ENCODE data around the gene IL4R. TPM values are rescaled to one million over a fixed set of nuclear protein-coding genes. Genes with fewer than 3 reads are reported as not detected.

Gene IL4R
- total RNA-seq, 1 donor from 2014 or later, result 14.0 TPM

- DNase-seq, result no peak
These were observed 48.2 kb downstream of the IL4R start for GRCh38 chr16:27361987-27362386.

- no peak for DNase-seq
These were observed 48.9 kb downstream of the IL4R start for GRCh38 chr16:27362570-27363245.

- DNase-seq, result no peak
These were observed 49.5 kb downstream of the IL4R start for GRCh38 chr16:27363246-27363632.

- DNase-seq, result no peak
These were observed 50.0 kb downstream of the IL4R start for GRCh38 chr16:27363797-27364196.

GRCh38 chr16:27364493-27365141 is 50.8 kb downstream of the IL4R start:
- no peak for DNase-seq

- DNase-seq, result no peak
These were observed 51.6 kb downstream of the IL4R start for GRCh38 chr16:27365142-27366089.

GRCh38 chr16:27366687-27367460 is 53.1 kb downstream of the IL4R start:
- DNase-seq, result no peak

GRCh38 chr16:27367461-27368357 is 53.9 kb downstream of the IL4R start:
- peak; percentile 43 for DNase-seq

- DNase-seq, result no peak
These were observed 54.6 kb downstream of the IL4R start for GRCh38 chr16:27368358-27368722.

GRCh38 chr16:27369806-27370205 is 56.0 kb downstream of the IL4R start:
- DNase-seq, result no peak

- no peak for DNase-seq
These were observed 56.5 kb downstream of the IL4R start for GRCh38 chr16:27370318-27370717.

- no peak for DNase-seq
These were observed 59.5 kb downstream of the IL4R start for GRCh38 chr16:27373312-27373711.

GRCh38 chr16:27374221-27374803 is 60.5 kb downstream of the IL4R start:
- no peak for DNase-seq

GRCh38 chr16:27374804-27375425 is 61.1 kb downstream of the IL4R start:
- peak; percentile 24 for DNase-seq

- DNase-seq, result no peak
These were observed 64.1 kb downstream of the IL4R start for GRCh38 chr16:27377666-27378485.

GRCh38 chr16:27378871-27379481 is 65.2 kb downstream of the IL4R start:
- DNase-seq, result no peak

- DNase-seq, result no peak
These were observed 66.1 kb downstream of the IL4R start for GRCh38 chr16:27379919-27380318.

GRCh38 chr16:27381236-27381635 is 67.5 kb downstream of the IL4R start:
- DNase-seq, result no peak
